ENCODE measurements around the gene PPP2R5A. TPM values are rescaled to one million over a fixed set of nuclear protein-coding genes. Genes with fewer than 3 reads are reported as not detected.

PPP2R5A gene
- total RNA-seq, 1 donor from 2014 or later: 17.5 TPM

DNA sequence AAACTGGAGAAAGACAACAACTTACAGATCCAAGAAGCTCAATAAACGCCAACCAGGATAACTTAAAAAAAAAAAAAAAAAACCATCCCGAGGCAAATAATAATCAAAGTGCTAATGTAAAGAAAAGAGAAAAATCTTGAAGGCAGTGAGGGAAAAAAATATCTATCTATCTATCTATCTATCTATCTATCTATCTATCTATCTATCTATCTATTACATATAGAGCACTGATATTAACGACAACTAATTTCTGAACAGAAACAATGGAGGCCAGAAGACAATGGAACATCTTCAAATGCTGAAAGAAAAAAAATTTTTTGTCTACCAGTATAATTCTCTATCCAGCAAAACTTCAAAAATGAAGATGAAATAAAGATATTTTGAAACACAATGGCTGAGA lies 111.4 kb downstream of the PPP2R5A start:
- Mint-ChIP-seq H3K9me3 (ENCODE audit: unreplicated experiment) (peaks cover 25% of the 10 kb centered on the region), H3K27ac (ENCODE audit: unreplicated experiment) (no peak overlapping the region), H3K4me1 (ENCODE audit: unreplicated experiment) (no peaks in the 10 kb centered on the region), H3K36me3 (ENCODE audit: unreplicated experiment) (peaks cover 33% of the 10 kb centered on the region), H3K27me3 (ENCODE audit: unreplicated experiment) (no peaks in the 10 kb centered on the region), H3K4me3 (ENCODE audit: unreplicated experiment) (no peak overlapping the region)
- TF ChIP-seq, protein P1, sequence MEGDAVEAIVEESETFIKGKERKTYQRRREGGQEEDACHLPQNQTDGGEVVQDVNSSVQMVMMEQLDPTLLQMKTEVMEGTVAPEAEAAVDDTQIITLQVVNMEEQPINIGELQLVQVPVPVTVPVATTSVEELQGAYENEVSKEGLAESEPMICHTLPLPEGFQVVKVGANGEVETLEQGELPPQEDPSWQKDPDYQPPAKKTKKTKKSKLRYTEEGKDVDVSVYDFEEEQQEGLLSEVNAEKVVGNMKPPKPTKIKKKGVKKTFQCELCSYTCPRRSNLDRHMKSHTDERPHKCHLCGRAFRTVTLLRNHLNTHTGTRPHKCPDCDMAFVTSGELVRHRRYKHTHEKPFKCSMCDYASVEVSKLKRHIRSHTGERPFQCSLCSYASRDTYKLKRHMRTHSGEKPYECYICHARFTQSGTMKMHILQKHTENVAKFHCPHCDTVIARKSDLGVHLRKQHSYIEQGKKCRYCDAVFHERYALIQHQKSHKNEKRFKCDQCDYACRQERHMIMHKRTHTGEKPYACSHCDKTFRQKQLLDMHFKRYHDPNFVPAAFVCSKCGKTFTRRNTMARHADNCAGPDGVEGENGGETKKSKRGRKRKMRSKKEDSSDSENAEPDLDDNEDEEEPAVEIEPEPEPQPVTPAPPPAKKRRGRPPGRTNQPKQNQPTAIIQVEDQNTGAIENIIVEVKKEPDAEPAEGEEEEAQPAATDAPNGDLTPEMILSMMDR (IDR thresholded peaks at IDR 0.05): no peak
- DNase-seq (ENCODE audit: extremely low spot score, unreplicated experiment): no peak

DNA sequence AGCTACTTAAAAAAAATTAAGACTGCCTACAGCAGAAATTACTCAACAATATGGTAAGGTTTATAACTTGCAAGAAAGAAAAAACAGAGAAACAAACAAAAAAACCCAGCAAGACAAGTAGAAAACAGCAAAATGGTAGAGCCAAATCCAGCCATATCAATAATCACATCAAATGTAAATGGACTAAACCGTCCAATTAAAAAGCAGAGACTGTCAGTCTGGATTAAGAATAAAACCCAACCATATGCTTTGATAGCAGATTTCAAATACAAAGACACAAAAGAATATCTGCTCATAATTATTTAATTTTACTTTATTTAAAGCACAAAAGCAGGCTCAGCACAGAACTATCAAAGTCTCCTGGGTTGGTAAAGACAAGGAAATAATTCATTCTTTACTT lies 112.0 kb downstream of the PPP2R5A start:
- H3K9me3 Mint-ChIP-seq (ENCODE audit: unreplicated experiment): peaks cover 23% of the 10 kb centered on the region
- H3K27ac Mint-ChIP-seq (ENCODE audit: unreplicated experiment): no peak overlapping the region
- H3K4me1 Mint-ChIP-seq (ENCODE audit: unreplicated experiment): no peaks in the 10 kb centered on the region
- no peaks in the 10 kb centered on the region for H3K27me3 Mint-ChIP-seq (ENCODE audit: unreplicated experiment)
- H3K4me3 Mint-ChIP-seq (ENCODE audit: unreplicated experiment): no peak overlapping the region
- TF ChIP-seq, protein P1 (IDR thresholded peaks at IDR 0.05): no peak
- H3K36me3 Mint-ChIP-seq (ENCODE audit: unreplicated experiment): peaks cover 32% of the 10 kb centered on the region
- no peak for DNase-seq (ENCODE audit: extremely low spot score, unreplicated experiment)

- H3K4me3 Mint-ChIP-seq (ENCODE audit: unreplicated experiment): no peak overlapping the region
- H3K9me3 Mint-ChIP-seq (ENCODE audit: unreplicated experiment): peaks cover 18% of the 10 kb centered on the region
- TF ChIP-seq, protein P1 (IDR thresholded peaks at IDR 0.05): no peak
- no peaks in the 10 kb centered on the region for H3K27me3 Mint-ChIP-seq (ENCODE audit: unreplicated experiment)
- no peaks in the 10 kb centered on the region for H3K4me1 Mint-ChIP-seq (ENCODE audit: unreplicated experiment)
- peaks cover 41% of the 10 kb centered on the region for H3K36me3 Mint-ChIP-seq (ENCODE audit: unreplicated experiment)
- no peak overlapping the region for H3K27ac Mint-ChIP-seq (ENCODE audit: unreplicated experiment)
- DNase-seq (ENCODE audit: extremely low spot score, unreplicated experiment): peak; percentile 19
Observed at GRCh38 chr1:212401042-212401441, 115.8 kb downstream of the PPP2R5A start.

DNA sequence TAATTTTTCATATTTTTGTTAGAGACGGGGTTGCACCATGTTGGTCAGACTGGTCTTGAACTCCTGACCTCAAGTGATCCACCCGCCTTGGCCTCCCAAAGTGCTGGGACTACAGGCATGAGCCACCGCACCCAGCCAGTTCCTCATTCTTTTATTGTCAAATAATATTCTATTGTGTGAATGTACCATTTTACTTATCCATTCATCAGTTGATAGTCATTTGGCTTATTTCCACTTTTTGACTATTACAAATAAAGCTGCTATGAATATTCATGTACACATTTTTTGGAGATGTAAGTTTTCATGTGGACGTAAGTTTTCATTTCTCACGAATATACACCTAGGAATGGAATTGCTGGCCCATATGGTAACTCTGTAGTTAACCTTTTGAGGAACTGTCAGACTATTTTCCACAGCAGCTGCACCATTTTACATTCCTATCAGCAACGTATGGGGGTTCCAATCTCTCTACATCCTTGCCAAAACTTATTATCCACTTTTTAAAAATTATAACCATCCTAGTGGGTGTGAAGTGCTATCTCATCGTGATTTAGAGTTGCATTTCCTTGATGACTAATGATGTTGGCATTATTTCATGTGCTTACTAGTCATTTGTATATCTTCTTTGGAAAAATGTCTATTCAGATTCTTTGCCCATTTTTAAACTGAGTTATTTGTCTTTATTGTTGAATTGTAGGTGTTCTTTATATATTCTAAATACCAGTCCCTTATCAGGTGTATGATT lies 116.8 kb downstream of the PPP2R5A start:
- peak; percentile 8 for DNase-seq (ENCODE audit: extremely low spot score, unreplicated experiment)
- no peaks in the 10 kb centered on the region for H3K27me3 Mint-ChIP-seq (ENCODE audit: unreplicated experiment)
- H3K27ac Mint-ChIP-seq (ENCODE audit: unreplicated experiment): no peak overlapping the region
- H3K4me1 Mint-ChIP-seq (ENCODE audit: unreplicated experiment): no peaks in the 10 kb centered on the region
- H3K36me3 Mint-ChIP-seq (ENCODE audit: unreplicated experiment): peaks cover 36% of the 10 kb centered on the region
- no peak overlapping the region for H3K4me3 Mint-ChIP-seq (ENCODE audit: unreplicated experiment)
- peaks cover 11% of the 10 kb centered on the region for H3K9me3 Mint-ChIP-seq (ENCODE audit: unreplicated experiment)
- TF ChIP-seq, protein P1 (IDR thresholded peaks at IDR 0.05): no peak

GRCh38 chr1:212402666-212403321 lies 117.6 kb downstream of the PPP2R5A start:
- H3K36me3 Mint-ChIP-seq (ENCODE audit: unreplicated experiment): peaks cover 36% of the 10 kb centered on the region
- H3K9me3 Mint-ChIP-seq (ENCODE audit: unreplicated experiment): peaks cover 9% of the 10 kb centered on the region
- no peaks in the 10 kb centered on the region for H3K4me1 Mint-ChIP-seq (ENCODE audit: unreplicated experiment)
- no peak overlapping the region for H3K4me3 Mint-ChIP-seq (ENCODE audit: unreplicated experiment)
- no peak overlapping the region for H3K27ac Mint-ChIP-seq (ENCODE audit: unreplicated experiment)
- H3K27me3 Mint-ChIP-seq (ENCODE audit: unreplicated experiment): no peaks in the 10 kb centered on the region
- DNase-seq (ENCODE audit: extremely low spot score, unreplicated experiment): peak; percentile 7
- TF ChIP-seq, protein P1 (IDR thresholded peaks at IDR 0.05): no peak

Measured in osteocyte (in vitro differentiated cells).